Caco-2 (cell line): ENCODE data around the gene SETD1B. TPM values are rescaled to one million over a fixed set of nuclear protein-coding genes. Genes with fewer than 3 reads are reported as not detected.

ENCODE experiments used
- BruUV-seq: library from RNA; stranded (reverse); fragments of 400-500 nt; replicated peaks from 2 replicates; lab custom pipeline; 2021; lab: Mats Ljungman, UMichigan
- CTCF ChIA-PET: fragments of 300-600 bp; sonication (Branson Sonifier 250); formaldehyde crosslinking; loops from one replicate; lab custom pipeline; 2022; ENCODE audit warnings: antibody characterized with exemption; lab: Charles Lee
- POLR2A ChIA-PET: fragments of 300-600 bp; sonication (Branson Sonifier 250); formaldehyde crosslinking; loops from one replicate; lab custom pipeline; 2022; ENCODE audit warnings: antibody characterized with exemption; lab: Charles Lee
- DNase-seq, 2 experiments: peaks; one replicate each; pipeline versions ENCODE4 v3.0.0 to v3.0.0-alpha.2; 2020 to 2022
- H3K27me3 ChIP-seq: replicated peaks from 2 replicates; pipeline ENCODE4 v1.6.0; 2011; ENCODE audit warnings: low read length; ENCODE audit not compliant: control insufficient read depth, insufficient read depth
- H3K36me3 ChIP-seq: 2 replicates; pipeline ENCODE4 v1.5.1; 2011; ENCODE audit warnings: low read length; ENCODE audit not compliant: control insufficient read depth, insufficient read depth
- H3K4me1 ChIP-seq: fragments of 250-450 bp; sonication (Bioruptor Pico); 2 replicates; pipeline ENCODE4 v1.5.1; 2020; ENCODE audit warnings: mild to moderate bottlenecking
- H3K4me3 ChIP-seq: 2 replicates; pipeline ENCODE4 v1.5.1; 2011; ENCODE audit warnings: low read depth, mild to moderate bottlenecking, control low read depth, low read length
- H3K9me3 ChIP-seq: fragments of 250-450 bp; sonication (Bioruptor Pico); 2 replicates; pipeline ENCODE4 v1.5.1; 2020; ENCODE audit warnings: mild to moderate bottlenecking, moderate library complexity
- H3K27ac Mint-ChIP-seq: one replicate; pipeline ENCODE4 v1.8.0; 2022; ENCODE audit warnings: mixed read lengths; ENCODE audit not compliant: unreplicated experiment
- H3K27me3 Mint-ChIP-seq: one replicate; pipeline ENCODE4 v1.8.0; 2022; ENCODE audit warnings: mixed read lengths; ENCODE audit not compliant: insufficient read depth, unreplicated experiment
- H3K36me3 Mint-ChIP-seq: one replicate; pipeline ENCODE4 v1.8.0; 2022; ENCODE audit warnings: mild to moderate bottlenecking, mixed read lengths; ENCODE audit not compliant: insufficient read depth, unreplicated experiment
- H3K4me1 Mint-ChIP-seq: one replicate; pipeline ENCODE4 v1.8.0; 2022; ENCODE audit warnings: low read depth, mixed read lengths; ENCODE audit not compliant: unreplicated experiment
- H3K4me3 Mint-ChIP-seq: one replicate; pipeline ENCODE4 v1.8.0; 2022; ENCODE audit warnings: mild to moderate bottlenecking, moderate library complexity, mixed read lengths; ENCODE audit not compliant: unreplicated experiment
- H3K9me3 Mint-ChIP-seq: one replicate; pipeline ENCODE4 v1.8.0; 2022; ENCODE audit warnings: mixed read lengths; ENCODE audit not compliant: unreplicated experiment
- intact Hi-C: fragments of 100-400 bp; cut with micrococcal nuclease; formaldehyde crosslinking; loops from one replicate; pipeline ENCODE4 v1.10.0; 2022; ENCODE audit not compliant: unreplicated experiment
- total RNA-seq: library from RNA; stranded (reverse); gene quantifications from 2 replicates; pipeline ENCODE4 v1.2.3, GENCODE V29; 2022
- TF ChIP-seq, protein P1 (sequence below), 2 experiments: fragments of 200-600 bp in 1 of 2; IDR thresholded peaks; 1 replicate in 1 of 2; 2 replicates in 1 of 2; pipeline versions ENCODE4 v1.5.1 to v1.8.0; 2011 to 2022; ENCODE audit warnings: antibody characterized with exemption in 1 of 2, control low read depth in 1 of 2, inconsistent platforms in 1 of 2, low read depth in 1 of 2, low read length in 1 of 2, mild to moderate bottlenecking in 1 of 2, moderate library complexity in 1 of 2; ENCODE audit not compliant: insufficient read depth in 1 of 2, severe bottlenecking in 1 of 2, unreplicated experiment in 1 of 2

The SETD1B gene
- total RNA-seq, 1 experiment from 2014 or later: 16.8 TPM

GRCh38 chr12:121809712-121810116 is 5.9 kb downstream of the SETD1B start:
- no peak overlapping the region for H3K27ac Mint-ChIP-seq
- BruUV-seq: no TSS peak
- Histone ChIP-seq H3K4me1 (peaks cover 21% of the 10 kb centered on the region), H3K4me3 (no peak overlapping the region), H3K36me3 (no peaks in the 10 kb centered on the region; the same call in 1 of the 2 replicates), H3K27me3 (no peaks in the 10 kb centered on the region), H3K9me3 (no peaks in the 10 kb centered on the region)
- peaks cover 41% of the 10 kb centered on the region for H3K36me3 Mint-ChIP-seq
- intact Hi-C loops: loop anchor here (10.0 kb wide), 1 partner anchor 725 kb away; no protein-coding TSS in a partner anchor
- ChIA-PET POLR2A (no interaction called here), CTCF (interaction anchor here (5.3 kb wide), 1 partner anchor 15 kb away, joined by 145 read pairs; the partner anchor contains the start of gene RHOF)
- H3K4me1 Mint-ChIP-seq: peaks cover 14% of the 10 kb centered on the region
- no peaks in the 10 kb centered on the region for H3K9me3 Mint-ChIP-seq
- H3K27me3 Mint-ChIP-seq: no peaks in the 10 kb centered on the region
- DNase-seq: no peak
- H3K4me3 Mint-ChIP-seq: no peak overlapping the region
- TF ChIP-seq, protein P1, sequence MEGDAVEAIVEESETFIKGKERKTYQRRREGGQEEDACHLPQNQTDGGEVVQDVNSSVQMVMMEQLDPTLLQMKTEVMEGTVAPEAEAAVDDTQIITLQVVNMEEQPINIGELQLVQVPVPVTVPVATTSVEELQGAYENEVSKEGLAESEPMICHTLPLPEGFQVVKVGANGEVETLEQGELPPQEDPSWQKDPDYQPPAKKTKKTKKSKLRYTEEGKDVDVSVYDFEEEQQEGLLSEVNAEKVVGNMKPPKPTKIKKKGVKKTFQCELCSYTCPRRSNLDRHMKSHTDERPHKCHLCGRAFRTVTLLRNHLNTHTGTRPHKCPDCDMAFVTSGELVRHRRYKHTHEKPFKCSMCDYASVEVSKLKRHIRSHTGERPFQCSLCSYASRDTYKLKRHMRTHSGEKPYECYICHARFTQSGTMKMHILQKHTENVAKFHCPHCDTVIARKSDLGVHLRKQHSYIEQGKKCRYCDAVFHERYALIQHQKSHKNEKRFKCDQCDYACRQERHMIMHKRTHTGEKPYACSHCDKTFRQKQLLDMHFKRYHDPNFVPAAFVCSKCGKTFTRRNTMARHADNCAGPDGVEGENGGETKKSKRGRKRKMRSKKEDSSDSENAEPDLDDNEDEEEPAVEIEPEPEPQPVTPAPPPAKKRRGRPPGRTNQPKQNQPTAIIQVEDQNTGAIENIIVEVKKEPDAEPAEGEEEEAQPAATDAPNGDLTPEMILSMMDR (IDR thresholded peaks at IDR 0.05; ENCODE audit: insufficient read depth in 1 of 2, low read depth in 1 of 2, low read length in 1 of 2, severe bottlenecking in 1 of 2, unreplicated experiment in 1 of 2): no peak

DNA sequence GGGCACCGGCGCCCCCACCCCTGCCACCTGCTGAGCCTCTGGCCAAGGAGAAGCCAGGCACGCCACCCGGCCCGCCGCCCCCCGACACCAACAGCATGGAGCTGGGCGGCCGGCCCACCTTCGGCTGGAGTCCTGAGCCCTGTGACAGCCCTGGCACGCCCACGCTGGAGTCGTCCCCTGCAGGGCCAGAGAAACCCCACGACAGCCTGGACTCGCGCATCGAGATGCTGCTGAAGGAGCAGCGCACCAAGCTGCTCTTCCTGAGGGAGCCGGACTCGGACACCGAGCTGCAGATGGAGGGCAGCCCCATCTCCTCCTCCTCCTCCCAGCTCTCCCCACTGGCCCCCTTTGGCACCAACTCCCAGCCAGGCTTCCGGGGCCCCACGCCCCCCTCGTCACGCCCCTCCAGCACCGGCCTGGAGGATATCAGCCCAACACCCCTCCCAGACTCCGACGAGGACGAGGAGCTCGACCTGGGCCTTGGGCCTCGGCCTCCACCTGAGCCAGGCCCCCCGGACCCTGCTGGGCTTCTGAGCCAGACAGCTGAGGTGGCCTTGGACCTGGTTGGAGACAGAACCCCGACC is 6.5 kb downstream of the SETD1B start:
- Histone ChIP-seq H3K36me3 (no peaks in the 10 kb centered on the region; the same call in 1 of the 2 replicates), H3K4me3 (no peak overlapping the region), H3K27me3 (no peaks in the 10 kb centered on the region), H3K9me3 (no peaks in the 10 kb centered on the region), H3K4me1 (peaks cover 21% of the 10 kb centered on the region)
- H3K9me3 Mint-ChIP-seq: no peaks in the 10 kb centered on the region
- peaks cover 44% of the 10 kb centered on the region for H3K36me3 Mint-ChIP-seq
- TF ChIP-seq, protein P1 (IDR thresholded peaks at IDR 0.05; ENCODE audit: insufficient read depth in 1 of 2, low read depth in 1 of 2, low read length in 1 of 2, severe bottlenecking in 1 of 2, unreplicated experiment in 1 of 2): no peak
- H3K4me3 Mint-ChIP-seq: no peak overlapping the region
- no peak overlapping the region for H3K27ac Mint-ChIP-seq
- no TSS peak for BruUV-seq
- H3K27me3 Mint-ChIP-seq: no peaks in the 10 kb centered on the region
- no peak for DNase-seq
- H3K4me1 Mint-ChIP-seq: peaks cover 14% of the 10 kb centered on the region
- CTCF ChIA-PET: interaction anchor here (0.6 to 5.3 kb wide), 4 partner anchors 16 to 49 kb away, joined by 3 to 145 read pairs (median 4); partner anchors contain the start of gene RHOF
- POLR2A ChIA-PET: interaction anchor here (0.9 to 2.7 kb wide), 3 partner anchors 7 to 19 kb away, joined by 8 to 17 read pairs (median 17); no protein-coding TSS in a partner anchor
- intact Hi-C loops: no loop called here

DNA sequence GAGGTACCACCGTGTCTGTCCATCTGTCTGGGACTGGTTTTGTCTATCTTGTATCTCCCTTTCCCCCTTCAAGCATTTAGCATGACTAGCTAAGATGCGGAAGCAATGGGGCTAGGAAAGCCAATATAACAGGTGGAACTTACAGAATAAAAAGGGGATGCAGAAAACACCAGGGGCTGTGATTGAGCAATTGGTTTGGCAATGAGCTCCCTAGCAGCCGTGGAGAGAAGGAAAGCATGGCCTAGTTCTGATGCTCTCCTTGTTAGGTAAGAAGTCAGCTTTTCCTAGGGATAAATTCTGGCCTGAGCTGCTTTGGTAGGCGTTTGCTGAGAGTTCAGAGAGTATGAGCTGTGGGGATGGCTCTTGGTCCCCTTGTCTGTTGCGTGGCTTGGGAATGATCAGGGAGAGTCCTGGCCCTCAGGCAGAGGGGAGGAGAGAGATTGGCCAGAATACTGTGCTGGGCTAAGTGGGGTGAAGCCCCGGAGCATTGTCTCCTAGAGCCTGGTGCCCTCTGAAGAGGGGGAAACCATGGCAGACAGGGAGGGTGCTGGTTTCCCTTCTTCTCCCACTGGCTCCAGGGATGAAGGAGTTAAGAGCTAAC is 7.1 kb downstream of the SETD1B start:
- no peaks in the 10 kb centered on the region for H3K27me3 ChIP-seq
- ChIA-PET CTCF (interaction anchor here (0.6 to 5.3 kb wide), 9 partner anchors 8 to 219 kb away, joined by 3 to 145 read pairs (median 5); partner anchors contain the start of genes PSMD9 and RHOF), POLR2A (interaction anchor here (0.9 to 2.7 kb wide), 4 partner anchors 8 to 20 kb away, joined by 3 to 17 read pairs (median 12); partner anchors contain the start of gene RHOF)
- H3K4me3 ChIP-seq: no peak overlapping the region
- Mint-ChIP-seq H3K27me3 (no peaks in the 10 kb centered on the region), H3K4me1 (peaks cover 13% of the 10 kb centered on the region), H3K4me3 (peak overlapping the region; percentile 73), H3K9me3 (no peaks in the 10 kb centered on the region), H3K36me3 (peaks cover 47% of the 10 kb centered on the region), H3K27ac (peak overlapping the region; percentile 42)
- peaks cover 18% of the 10 kb centered on the region for H3K4me1 ChIP-seq
- intact Hi-C loops: no loop called here
- H3K36me3 ChIP-seq: no peaks in the 10 kb centered on the region; the same call in 1 of the 2 replicates
- no peak for DNase-seq
- BruUV-seq: no TSS peak
- H3K9me3 ChIP-seq: no peaks in the 10 kb centered on the region
- TF ChIP-seq, protein P1 (IDR thresholded peaks at IDR 0.05; ENCODE audit: insufficient read depth in 1 of 2, low read depth in 1 of 2, low read length in 1 of 2, severe bottlenecking in 1 of 2, unreplicated experiment in 1 of 2): no peak
